GM12878 (cell line): Measurements from ENCODE around the gene COL9A1. TPM values are rescaled to one million over a fixed set of nuclear protein-coding genes. Genes with fewer than 3 reads are reported as not detected.

Experiments
- ATAC-seq: fragments of 200-7000 bp; cut with Tn5 transposase; 3 replicates; pipeline ENCODE4 v1.9.1; 2020; ENCODE audit warnings: mild to moderate bottlenecking, moderate library complexity
- BruUV-seq: library from RNA; stranded (reverse); fragments of 400-500 nt; replicated peaks from 2 replicates; lab custom pipeline; 2021; lab: Mats Ljungman, UMichigan
- CTCF ChIA-PET: fragments of 300-600 bp; sonication (Branson Sonifier 250); formaldehyde crosslinking; extraction: SDS; loops from one replicate; lab custom pipeline; 2021; ENCODE audit warnings: inconsistent platforms; lab: Yijun Ruan, JAX
- POLR2A ChIA-PET: fragments of 350-600 bp; formaldehyde crosslinking; extraction: SDS; loops from one replicate; lab custom pipeline; 2021; ENCODE audit warnings: inconsistent platforms; lab: Charles Lee
- RAD21 ChIA-PET: fragments of 300-600 bp; sonication (Branson Sonifier 250); formaldehyde crosslinking; loops from one replicate; lab custom pipeline; 2023; ENCODE audit warnings: antibody characterized with exemption; ENCODE audit not compliant: unreplicated experiment; lab: Charles Lee
- SMC1A ChIA-PET: fragments of 300-600 bp; sonication (Branson Sonifier 250); formaldehyde crosslinking; loops from one replicate; lab custom pipeline; 2023; ENCODE audit not compliant: unreplicated experiment, uncharacterized antibody; lab: Charles Lee
- DNase-seq: peaks from one replicate; pipeline ENCODE4 v3.0.0-alpha.2; 2011; ENCODE audit warnings: low read depth, low spot score
- FAIRE-seq: peaks from 3 replicates; lab custom pipeline; 2011; peaks lifted over from hg19 to GRCh38; lab: Jason Lieb, UNC
- H2AFZ ChIP-seq: 2 replicates; pipeline ENCODE4 v1.6.0; 2011; ENCODE audit warnings: low read depth, low read length, control low read depth; ENCODE audit not compliant: control insufficient read depth
- H3K27ac ChIP-seq: 2 replicates; pipeline ENCODE4 v1.5.1; 2011; ENCODE audit warnings: control low read depth; ENCODE audit not compliant: control insufficient read depth, insufficient read depth
- H3K27me3 ChIP-seq, 2 experiments: replicated peaks in 1 of 2; 2 replicates each; pipeline versions ENCODE4 v1.6.0 to v1.6.1; 2011; ENCODE audit warnings: low read length in 1 of 2; ENCODE audit not compliant: control insufficient read depth in 2 of 2, insufficient read depth in 2 of 2
- H3K36me3 ChIP-seq, 2 experiments: 2 replicates each; pipeline ENCODE4 v1.5.1; 2011; ENCODE audit warnings: low read length in 1 of 2; ENCODE audit not compliant: control insufficient read depth in 2 of 2, insufficient read depth in 2 of 2
- H3K4me1 ChIP-seq: 2 replicates; pipeline ENCODE4 v1.6.1; 2011; ENCODE audit warnings: mild to moderate bottlenecking, low read length, moderate library complexity, mixed read lengths; ENCODE audit not compliant: control insufficient read depth, insufficient read depth
- H3K4me2 ChIP-seq: 2 replicates; pipeline ENCODE4 v1.6.0; 2011; ENCODE audit warnings: control low read depth; ENCODE audit not compliant: control insufficient read depth, insufficient read depth
- H3K4me3 ChIP-seq: fragments of 200-600 bp; sonication (generic); 2 replicates; pipeline ENCODE4 v1.5.1; 2016
- H3K79me2 ChIP-seq: 2 replicates; pipeline ENCODE4 v1.6.0; 2011; ENCODE audit warnings: low read length; ENCODE audit not compliant: control insufficient read depth, insufficient read depth
- H3K9ac ChIP-seq: 2 replicates; pipeline ENCODE4 v1.8.0; 2011; ENCODE audit warnings: low read length, control low read depth, mixed read lengths; ENCODE audit not compliant: control insufficient read depth, insufficient read depth
- H3K9me3 ChIP-seq: replicated peaks from 3 replicates; pipeline ENCODE4 v1.5.1; 2011; ENCODE audit warnings: mild to moderate bottlenecking, low read length; ENCODE audit not compliant: control insufficient read depth, insufficient read depth
- H4K20me1 ChIP-seq: 2 replicates; pipeline ENCODE4 v1.6.0; 2011; ENCODE audit not compliant: control insufficient read depth, insufficient read depth
- ATF3 ChIP-seq: IDR thresholded peaks from 2 replicates; pipeline ENCODE4 v1.6.1; 2011; ENCODE audit warnings: low read depth, mild to moderate bottlenecking, low read length, moderate library complexity, borderline replicate concordance; ENCODE audit errors: extremely low read depth
- ATF7 ChIP-seq: fragments of 450-650 bp; IDR thresholded peaks from 2 replicates; pipeline ENCODE4 v1.6.1; 2016; ENCODE audit warnings: low read depth, mild to moderate bottlenecking
- BACH1 ChIP-seq: fragments of 450-650 bp; IDR thresholded peaks from 2 replicates; pipeline ENCODE4 v1.6.1; 2017; ENCODE audit warnings: mild to moderate bottlenecking, borderline replicate concordance
- CBX5 ChIP-seq: sonication (generic); IDR thresholded peaks from 2 replicates; pipeline ENCODE4 v1.6.1; 2016; ENCODE audit warnings: low read depth, moderate library complexity, mild to moderate bottlenecking, inconsistent platforms
- CHD4 ChIP-seq: fragments of 200-600 bp; sonication (generic); IDR thresholded peaks from 2 replicates; pipeline ENCODE4 v1.6.1; 2016; ENCODE audit warnings: mild to moderate bottlenecking
- IKZF1 ChIP-seq: fragments of 450-650 bp; conservative IDR thresholded peaks from 2 replicates; pipeline ENCODE4 v1.6.1; 2017; ENCODE audit warnings: antibody characterized with exemption, mild to moderate bottlenecking
- KAT2A ChIP-seq: conservative IDR thresholded peaks from 2 replicates; pipeline ENCODE4 v1.6.1; 2011; ENCODE audit warnings: low read depth, low read length; ENCODE audit not compliant: control insufficient read depth
- POLR2A ChIP-seq: IDR thresholded peaks from 2 replicates; pipeline ENCODE4 v1.6.1; 2011; ENCODE audit warnings: low read depth, mild to moderate bottlenecking, low read length
- SIX5 ChIP-seq: IDR thresholded peaks from 2 replicates; pipeline ENCODE4 v1.6.1; 2011; ENCODE audit warnings: mild to moderate bottlenecking, low read depth, low read length, moderate library complexity; ENCODE audit not compliant: severe bottlenecking
- SREBF1 ChIP-seq: IDR thresholded peaks from 2 replicates; pipeline ENCODE4 v1.6.1; 2012; ENCODE audit warnings: mild to moderate bottlenecking, low read length
- SUZ12 ChIP-seq: fragments of 200-600 bp; sonication (generic); IDR thresholded peaks from one replicate; pipeline ENCODE4 v1.6.1; 2018; ENCODE audit warnings: antibody characterized with exemption, mild to moderate bottlenecking; ENCODE audit not compliant: unreplicated experiment
- ZBTB40 ChIP-seq: fragments of 450-650 bp; IDR thresholded peaks from 2 replicates; pipeline ENCODE4 v1.6.1; 2016; ENCODE audit warnings: mild to moderate bottlenecking, moderate library complexity, borderline replicate concordance
- ZNF217 ChIP-seq: fragments of 450-650 bp; IDR thresholded peaks from 2 replicates; pipeline ENCODE4 v1.6.1; 2017; ENCODE audit warnings: antibody characterized with exemption, mild to moderate bottlenecking
- ZNF274 ChIP-seq: IDR thresholded peaks from one replicate; pipeline ENCODE4 v1.8.0; 2011; ENCODE audit not compliant: insufficient read length, insufficient read depth
- WGBS: methylation state at CpG from one replicate; pipeline ENCODE4 v1.1.6; 2016; ENCODE audit warnings: low lambda C conversion rate; ENCODE audit not compliant: insufficient replicate concordance, insufficient coverage; ENCODE audit errors: missing lambda C conversion rate; 5-methylcytosine and 5-hydroxymethylcytosine counted together
- in situ Hi-C: fragments of 300-500 bp; cut with MboI; formaldehyde crosslinking; loops from 9 replicates; pipeline ENCODE4 v1.14.3; 2018; ENCODE audit warnings: mixed read lengths
- intact Hi-C: fragments of 100-400 bp; cut with micrococcal nuclease; formaldehyde crosslinking; loops from one replicate; pipeline ENCODE4 v1.14.2; 2022; ENCODE audit not compliant: unreplicated experiment
- polyA plus RNA-seq, 11 experiments: library from polyadenylated mRNA; depleted of rRNA in 4 of 11; unstranded in 6 of 11; stranded (reverse) in 5 of 11; fragments of >200 nt; fragmentation: Nextera tagmentation in 4 of 11; fragmentation: Illumina TruSeq in 1 of 11; extraction: Ambion mirVana in 4 of 11; extraction: Trizol in 1 of 11; gene quantifications; 1 replicate in 1 of 11; 2 replicates in 10 of 11; pipeline versions ENCODE4 v1.2.1 to v1.2.3, GENCODE V29; 2011 to 2016; ENCODE audit warnings: inconsistent platforms in 2 of 11, missing spikeins in 2 of 11, low read depth in 1 of 11
- total RNA-seq, 4 experiments: library from RNA; depleted of rRNA in 3 of 4; stranded (reverse); fragments of >200 nt in 3 of 4; fragmentation: Illumina TruSeq in 1 of 4; extraction: Trizol in 1 of 4; gene quantifications; 2 replicates each; pipeline versions ENCODE4 v1.2.1 to v1.2.3, GENCODE V29; 2013 to 2021

Gene COL9A1
- total and polyA plus RNA-seq, 10 of the 15 experiments (the other 5 are each of a cell fraction or from before 2014, with no cell fraction given): not detected

GRCh38 chr6:70171236-70171635, 131.6 kb downstream of the COL9A1 start:
- ATAC-seq: no peak
- Histone ChIP-seq H4K20me1 (no peaks in the 10 kb centered on the region), H3K27ac (no peak overlapping the region), H3K4me3 (no peak overlapping the region), H3K36me3 (no peaks in the 10 kb centered on the region), H3K9me3 (no peaks in the 10 kb centered on the region), H3K4me2 (no peak overlapping the region), H3K79me2 (no peaks in the 10 kb centered on the region), H3K9ac (no peak overlapping the region), H3K4me1 (no peaks in the 10 kb centered on the region), H2AFZ (no peak overlapping the region), H3K27me3 (no peaks in the 10 kb centered on the region)
- CTCF ChIA-PET: interaction anchor here (1.3 to 1.4 kb wide), 2 partner anchors 8 to 11 kb away, joined by 3 read pairs; no protein-coding TSS in a partner anchor
- POLR2A ChIA-PET: no interaction called here
- DNase-seq: no peak
- RAD21 ChIA-PET: no interaction called here
- in situ Hi-C loops (no loop called here), intact Hi-C loops (no loop called here)
- no TSS peak for BruUV-seq
- TF ChIP-seq POLR2A (no peak), CHD4 (no peak), ZNF217 (no peak), BACH1 (no peak), SUZ12 (no peak), ATF7 (no peak), ZNF274 (no peak)
- FAIRE-seq: no peak
- SMC1A ChIA-PET: interaction anchor here (1.3 to 1.4 kb wide), 3 partner anchors 24 to 63 kb away, joined by 3 to 4 read pairs (median 4); no protein-coding TSS in a partner anchor

- H3K79me2 ChIP-seq: no peaks in the 10 kb centered on the region
- H3K36me3 ChIP-seq: no peaks in the 10 kb centered on the region; a peak in 1 of 4 replicates
- H3K27ac ChIP-seq: no peak overlapping the region
- no peak overlapping the region for H3K9ac ChIP-seq
- no TSS peak for BruUV-seq
- ATAC-seq: no peak
- H2AFZ ChIP-seq: no peak overlapping the region
- POLR2A ChIA-PET: no interaction called here
- WGBS: 92% methylated on average over 5 of the region's 5 CpGs
- no peaks in the 10 kb centered on the region for H4K20me1 ChIP-seq
- no peak overlapping the region for H3K4me2 ChIP-seq
- DNase-seq: no peak
- RAD21 ChIA-PET: no interaction called here
- no peaks in the 10 kb centered on the region; the same call in 2 of the 3 replicates for H3K9me3 ChIP-seq
- in situ Hi-C loops: no loop called here
- CTCF ChIA-PET: interaction anchor here (0.6 kb wide), 1 partner anchor 13 kb away, joined by 3 read pairs; no protein-coding TSS in a partner anchor
- intact Hi-C loops: loop anchor here (5.0 kb wide), 1 partner anchor 437 kb away; no protein-coding TSS in a partner anchor
- FAIRE-seq: no peak
- no peak overlapping the region for H3K4me3 ChIP-seq
- peaks cover 6% of the 10 kb centered on the region; the same call in 1 of the 2 replicates for H3K4me1 ChIP-seq
- SMC1A ChIA-PET: interaction anchor here (1.3 to 1.4 kb wide), 2 partner anchors 14 to 436 kb away, joined by 3 read pairs; no protein-coding TSS in a partner anchor
- H3K27me3 ChIP-seq: no peaks in the 10 kb centered on the region
- no peak for TF ChIP-seq ZBTB40
- TF ChIP-seq ATF3: no peak
- no peak for TF ChIP-seq IKZF1
- TF ChIP-seq SREBF1: no peak
- TF ChIP-seq SUZ12: no peak
- TF ChIP-seq CBX5: no peak
- no peak for TF ChIP-seq KAT2A
- no peak for TF ChIP-seq SIX5
Measured at GRCh38 chr6:70168681-70169377, 134.1 kb downstream of the COL9A1 start.
